ENCODE results near the gene NAT14.

NAT14 gene

DNA sequence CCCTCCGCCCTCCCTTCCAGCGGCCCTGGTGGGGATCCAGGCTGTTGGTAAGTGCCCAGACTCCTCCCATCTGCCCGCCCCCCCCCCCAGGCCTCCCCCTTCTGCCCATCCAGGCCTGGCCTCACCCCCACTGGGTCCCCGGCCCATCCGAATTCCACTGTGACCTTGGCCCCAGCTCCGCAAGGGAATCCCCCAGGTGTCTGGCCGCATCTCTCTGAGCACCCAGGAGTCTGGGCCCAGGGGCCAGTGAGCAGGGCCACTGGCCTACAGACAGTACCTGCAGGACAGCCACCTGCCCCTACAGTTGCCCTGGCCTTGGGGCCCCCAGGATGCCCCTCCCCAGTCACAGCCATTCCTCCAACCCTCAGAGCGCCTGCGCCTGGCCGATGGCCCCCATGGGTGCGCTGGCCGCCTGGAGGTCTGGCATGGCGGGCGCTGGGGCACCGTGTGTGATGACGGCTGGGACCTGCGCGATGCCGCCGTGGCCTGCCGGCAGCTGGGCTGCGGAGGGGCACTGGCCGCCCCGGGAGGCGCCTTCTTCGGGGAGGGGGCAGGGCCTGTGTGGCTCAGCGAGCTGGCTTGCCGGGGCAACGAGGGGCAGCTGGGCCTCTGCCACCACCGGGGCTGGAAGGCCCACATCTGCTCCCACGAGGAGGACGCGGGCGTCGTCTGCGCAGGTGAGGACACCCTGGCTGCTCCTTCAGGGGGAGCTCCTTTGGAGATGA lies 4.2 kb downstream of the NAT14 start:
- Histone ChIP-seq H3K9me3 (ENCODE audit: control insufficient read depth, low read length) (no peaks in the 10 kb centered on the region), H3K36me3 (ENCODE audit: control insufficient read depth, insufficient read depth, low read length) (no peaks in the 10 kb centered on the region), H3K4me1 (ENCODE audit: control insufficient read depth, insufficient read depth, low read length, poor library complexity, severe bottlenecking) (peaks cover 40% of the 10 kb centered on the region), H3K4me3 (ENCODE audit: extremely low read depth, insufficient read depth, low read length, poor library complexity, severe bottlenecking) (no peak overlapping the region), H3K27ac (ENCODE audit: low read depth, low read length, severe bottlenecking) (no peak overlapping the region)
- 67 to 75% methylated on average over 19 to 30 of the region's 36 CpGs for WGBS, 2 experiments (ENCODE audit: insufficient coverage in 2 of 2)

DNA sequence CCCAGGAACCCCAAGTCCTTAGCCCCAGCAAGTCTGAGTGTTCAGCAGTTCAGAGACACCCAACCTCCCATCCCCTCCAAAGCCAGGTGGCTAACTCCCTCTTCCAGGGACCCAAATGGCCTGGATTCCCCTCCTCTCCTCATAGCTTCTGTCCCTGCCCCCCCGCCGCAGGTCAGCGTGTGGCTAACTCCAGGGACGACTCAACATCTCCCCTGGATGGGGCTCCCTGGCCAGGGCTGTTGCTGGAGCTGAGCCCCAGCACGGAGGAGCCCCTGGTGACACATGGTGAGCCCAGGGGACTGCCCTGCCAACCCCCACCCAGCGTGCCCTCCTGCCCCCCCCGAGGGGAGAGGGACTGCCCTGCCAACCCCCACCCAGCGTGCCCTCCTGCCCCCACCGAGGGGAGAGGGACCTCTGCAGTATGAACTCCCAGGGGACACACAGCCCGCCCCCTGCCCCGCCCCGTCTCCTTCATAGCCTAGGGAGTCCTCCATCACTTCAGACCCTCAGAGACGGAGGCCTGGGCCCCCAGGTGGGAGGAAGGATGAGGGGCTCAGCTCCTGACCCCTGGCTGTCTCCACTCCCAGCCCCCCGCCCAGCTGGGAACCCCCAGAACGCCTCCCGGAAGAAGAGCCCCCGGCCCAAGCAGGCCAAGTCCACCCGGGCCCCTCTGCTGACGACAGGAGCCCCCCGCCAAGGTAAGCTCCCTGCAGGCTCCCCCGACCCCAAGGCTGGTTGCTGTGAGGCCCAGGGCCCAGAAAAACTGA lies 4.9 kb downstream of the NAT14 start:
- Histone ChIP-seq H3K9me3 (ENCODE audit: control insufficient read depth, low read length) (no peaks in the 10 kb centered on the region), H3K4me1 (ENCODE audit: control insufficient read depth, insufficient read depth, low read length, poor library complexity, severe bottlenecking) (peaks cover 36% of the 10 kb centered on the region)
- 73 to 77% methylated on average over 12 to 13 of the region's 21 CpGs for WGBS, 2 experiments (ENCODE audit: insufficient coverage in 2 of 2)

DNA sequence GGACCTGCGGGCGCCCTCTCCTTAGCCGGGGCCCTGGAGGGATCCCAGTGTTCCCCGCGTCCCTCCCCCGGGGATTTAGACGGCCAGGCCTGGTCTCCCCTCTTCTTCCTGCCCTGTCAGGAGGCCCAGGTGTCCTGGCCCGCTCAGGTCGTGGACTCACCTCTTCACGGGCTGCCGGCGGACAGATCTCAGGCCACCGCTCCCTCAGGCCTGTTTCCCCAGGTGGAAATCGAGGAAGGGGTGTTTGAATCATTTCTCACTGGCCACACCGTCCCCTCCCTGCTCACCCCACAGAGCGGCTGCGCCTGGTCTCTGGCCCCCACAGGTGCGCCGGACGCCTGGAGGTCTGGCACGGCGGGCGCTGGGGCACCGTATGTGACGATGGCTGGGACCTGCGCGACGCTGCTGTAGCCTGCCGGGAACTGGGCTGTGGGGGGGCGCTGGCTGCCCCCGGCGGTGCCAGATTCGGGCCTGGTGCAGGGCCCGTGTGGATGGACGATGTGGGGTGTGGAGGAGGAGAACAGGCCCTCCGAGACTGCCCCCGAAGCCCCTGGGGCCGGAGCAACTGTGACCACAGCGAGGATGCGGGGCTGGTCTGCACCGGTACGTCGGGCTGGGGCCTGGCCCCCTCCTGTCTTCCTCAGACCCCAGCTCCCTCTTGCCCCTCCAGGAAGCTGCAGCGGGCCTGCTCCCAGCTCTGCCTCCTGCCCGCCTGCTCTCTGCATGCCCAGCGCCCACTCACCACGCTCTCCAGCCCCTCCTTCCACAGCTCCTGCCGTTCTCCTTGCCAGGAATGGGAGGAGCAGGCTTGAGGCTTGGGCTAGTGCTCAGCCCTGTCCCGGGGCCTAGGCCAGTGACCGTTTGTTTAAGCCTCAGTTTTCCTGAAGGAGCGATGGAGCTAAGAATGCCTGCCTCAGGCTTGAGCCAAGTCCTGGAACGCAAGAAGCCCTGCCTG lies 5.8 kb downstream of the NAT14 start:
- Histone ChIP-seq H3K9me3 (ENCODE audit: control insufficient read depth, low read length) (no peaks in the 10 kb centered on the region), H3K36me3 (ENCODE audit: control insufficient read depth, insufficient read depth, low read length) (no peaks in the 10 kb centered on the region), H3K4me3 (ENCODE audit: extremely low read depth, insufficient read depth, low read length, poor library complexity, severe bottlenecking) (no peak overlapping the region), H3K4me1 (ENCODE audit: control insufficient read depth, insufficient read depth, low read length, poor library complexity, severe bottlenecking) (peaks cover 33% of the 10 kb centered on the region), H3K27ac (ENCODE audit: low read depth, low read length, severe bottlenecking) (no peak overlapping the region)
- 85 to 91% methylated on average over 33 to 47 of the region's 52 CpGs for WGBS, 2 experiments (ENCODE audit: insufficient coverage in 2 of 2)

More for the DNA sequence above, 4.9 kb downstream of the NAT14 start:
- H3K4me3 ChIP-seq (ENCODE audit: extremely low read depth, insufficient read depth, low read length, poor library complexity, severe bottlenecking) = no peak overlapping the region
- no peaks in the 10 kb centered on the region for H3K36me3 ChIP-seq (ENCODE audit: control insufficient read depth, insufficient read depth, low read length)
- no peak overlapping the region for H3K27ac ChIP-seq (ENCODE audit: low read depth, low read length, severe bottlenecking)

DNA sequence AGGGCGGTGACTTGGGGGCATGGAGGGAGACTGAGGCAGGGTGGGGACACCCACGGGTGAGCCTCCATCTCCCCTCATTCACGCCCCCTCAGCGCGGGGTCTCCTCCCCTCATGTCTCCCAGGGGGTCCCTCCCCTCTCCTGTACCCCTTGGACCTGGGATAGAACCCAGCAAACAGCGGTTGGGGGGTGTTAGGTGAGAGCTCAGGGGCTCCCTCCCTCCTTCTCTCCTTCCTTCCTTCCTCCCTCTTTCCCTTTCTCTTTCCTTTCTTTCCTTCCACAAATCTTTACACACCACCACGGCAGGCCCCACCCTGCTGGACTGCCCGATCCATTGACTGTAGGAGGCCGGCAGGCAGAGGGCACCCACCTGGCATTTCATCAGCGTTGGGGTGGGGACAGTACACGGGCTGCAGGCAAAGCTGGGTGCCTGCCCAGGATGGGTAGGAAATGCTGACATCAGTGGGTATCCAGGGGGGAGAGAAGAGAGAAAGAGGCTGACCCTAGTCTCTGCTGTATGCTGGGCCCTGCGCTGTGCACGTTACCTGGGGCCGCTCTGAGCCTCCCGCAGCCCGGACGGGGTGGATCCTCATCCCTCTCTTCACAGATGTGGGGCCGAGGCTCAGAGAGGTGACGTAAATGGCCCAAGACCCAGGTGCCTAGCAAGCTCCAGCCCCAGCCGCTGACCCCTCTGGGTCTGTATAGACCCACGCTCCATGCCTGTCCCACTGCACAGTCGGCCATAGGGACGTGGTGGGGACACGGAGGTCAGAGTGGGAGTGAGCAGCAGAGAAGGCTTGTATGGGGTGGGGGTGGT lies 6.8 kb downstream of the NAT14 start:
- WGBS, 2 experiments (ENCODE audit: insufficient coverage in 2 of 2) = 94 to 96% methylated on average over 14 to 15 of the region's 24 CpGs
- H3K4me1 ChIP-seq (ENCODE audit: control insufficient read depth, insufficient read depth, low read length, poor library complexity, severe bottlenecking) = peaks cover 23% of the 10 kb centered on the region

DNA sequence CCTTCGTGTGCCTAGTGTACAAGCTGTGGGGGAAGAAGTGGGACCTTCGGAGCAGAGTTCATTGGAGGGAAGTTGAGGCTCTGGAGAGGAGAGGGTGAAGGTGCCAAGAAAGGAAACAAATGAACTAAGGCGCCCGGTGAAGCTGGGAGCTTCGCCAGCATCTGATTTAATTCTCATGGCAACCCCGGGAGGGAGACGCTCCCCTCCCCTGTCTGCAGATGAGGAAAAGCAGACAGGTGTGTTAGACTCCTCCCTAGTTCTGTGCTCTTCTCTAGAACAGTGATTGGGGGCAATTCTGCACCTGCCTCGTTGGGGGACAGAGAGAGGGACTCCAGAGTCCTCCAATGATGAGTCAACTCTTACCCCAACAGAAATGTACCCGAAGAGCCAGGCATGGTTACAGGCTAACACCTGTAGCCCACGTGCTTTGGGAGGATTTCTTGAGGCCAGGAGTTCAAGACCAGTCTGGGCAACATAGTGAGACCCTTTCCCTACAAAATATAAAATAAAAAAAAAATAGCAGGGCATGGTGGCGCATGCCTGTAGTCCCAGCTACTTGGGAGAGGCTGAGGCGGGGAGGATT lies 7.5 kb downstream of the NAT14 start:
- 82 to 83% methylated on average over 9 to 10 of the region's 12 CpGs for WGBS, 2 experiments (ENCODE audit: insufficient coverage in 2 of 2)
- Histone ChIP-seq H3K4me1 (ENCODE audit: control insufficient read depth, insufficient read depth, low read length, poor library complexity, severe bottlenecking) (peaks cover 18% of the 10 kb centered on the region), H3K9me3 (ENCODE audit: control insufficient read depth, low read length) (no peaks in the 10 kb centered on the region), H3K36me3 (ENCODE audit: control insufficient read depth, insufficient read depth, low read length) (no peaks in the 10 kb centered on the region), H3K4me3 (ENCODE audit: extremely low read depth, insufficient read depth, low read length, poor library complexity, severe bottlenecking) (no peak overlapping the region), H3K27ac (ENCODE audit: low read depth, low read length, severe bottlenecking) (no peak overlapping the region)

More for the DNA sequence above, 6.8 kb downstream of the NAT14 start:
- Histone ChIP-seq H3K4me3 (ENCODE audit: extremely low read depth, insufficient read depth, low read length, poor library complexity, severe bottlenecking) (no peak overlapping the region), H3K9me3 (ENCODE audit: control insufficient read depth, low read length) (no peaks in the 10 kb centered on the region), H3K27ac (ENCODE audit: low read depth, low read length, severe bottlenecking) (no peak overlapping the region), H3K36me3 (ENCODE audit: control insufficient read depth, insufficient read depth, low read length) (no peaks in the 10 kb centered on the region)

DNA sequence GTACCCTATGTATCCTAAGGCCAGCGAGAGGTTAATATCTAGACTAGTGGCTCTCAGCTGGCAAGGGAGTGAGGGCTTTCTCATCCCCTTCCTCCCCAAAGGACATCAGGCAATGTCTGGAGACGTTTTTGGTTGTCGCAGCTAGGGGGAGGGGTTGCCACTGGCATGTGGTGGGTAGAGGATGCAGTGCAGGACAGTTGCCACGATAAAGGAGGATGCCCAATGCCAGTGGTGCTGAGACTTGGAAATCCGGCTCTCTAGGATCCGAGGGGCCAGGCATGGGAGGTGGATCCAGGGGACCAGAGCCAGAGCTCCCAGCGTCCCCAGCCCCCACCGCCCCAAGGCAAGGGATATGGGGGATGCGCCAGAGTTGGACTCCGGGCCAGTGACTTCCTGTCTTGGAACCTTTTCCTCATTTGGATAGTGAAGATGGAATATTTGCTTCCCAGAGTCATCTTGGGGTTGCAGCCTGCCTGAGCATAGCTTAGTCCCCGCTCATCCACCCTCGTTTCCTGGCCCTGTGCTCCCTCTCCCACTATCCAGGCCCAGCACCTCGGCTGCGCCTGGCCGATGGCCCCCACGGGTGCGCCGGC lies 8.2 kb downstream of the NAT14 start:
- H3K9me3 ChIP-seq (ENCODE audit: control insufficient read depth, low read length) = no peaks in the 10 kb centered on the region
- H3K4me3 ChIP-seq (ENCODE audit: extremely low read depth, insufficient read depth, low read length, poor library complexity, severe bottlenecking) = no peak overlapping the region
- WGBS, 2 experiments (ENCODE audit: insufficient coverage in 2 of 2) = 89 to 90% methylated on average over 17 of the region's 18 CpGs
- H3K4me1 ChIP-seq (ENCODE audit: control insufficient read depth, insufficient read depth, low read length, poor library complexity, severe bottlenecking) = peaks cover 12% of the 10 kb centered on the region
- no peak overlapping the region for H3K27ac ChIP-seq (ENCODE audit: low read depth, low read length, severe bottlenecking)
- H3K36me3 ChIP-seq (ENCODE audit: control insufficient read depth, insufficient read depth, low read length) = no peaks in the 10 kb centered on the region

DNA sequence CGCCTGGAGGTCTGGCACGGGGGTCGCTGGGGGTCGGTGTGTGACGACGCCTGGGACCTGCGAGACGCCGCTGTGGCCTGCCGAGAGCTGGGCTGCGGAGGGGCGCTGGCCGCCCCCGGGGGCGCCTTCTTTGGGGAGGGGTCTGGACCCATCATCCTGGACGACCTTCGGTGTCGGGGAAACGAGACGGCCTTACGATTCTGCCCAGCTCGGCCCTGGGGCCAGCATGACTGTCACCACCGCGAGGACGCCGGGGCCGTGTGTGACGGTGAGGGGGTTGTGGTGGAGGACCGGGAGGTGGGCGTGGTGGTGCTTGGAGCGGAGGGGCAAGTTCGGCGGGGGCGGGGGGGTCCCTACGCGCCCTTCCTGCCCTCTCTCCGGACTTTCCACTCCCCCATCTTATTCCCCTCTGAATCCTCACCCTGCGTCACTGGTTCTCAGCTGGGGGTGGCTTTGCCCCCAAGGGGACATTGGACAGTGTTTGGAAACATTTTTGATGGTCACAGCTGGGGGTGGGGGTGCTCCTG lies 8.7 kb downstream of the NAT14 start:
- no peak overlapping the region for H3K4me3 ChIP-seq (ENCODE audit: extremely low read depth, insufficient read depth, low read length, poor library complexity, severe bottlenecking)

DNA sequence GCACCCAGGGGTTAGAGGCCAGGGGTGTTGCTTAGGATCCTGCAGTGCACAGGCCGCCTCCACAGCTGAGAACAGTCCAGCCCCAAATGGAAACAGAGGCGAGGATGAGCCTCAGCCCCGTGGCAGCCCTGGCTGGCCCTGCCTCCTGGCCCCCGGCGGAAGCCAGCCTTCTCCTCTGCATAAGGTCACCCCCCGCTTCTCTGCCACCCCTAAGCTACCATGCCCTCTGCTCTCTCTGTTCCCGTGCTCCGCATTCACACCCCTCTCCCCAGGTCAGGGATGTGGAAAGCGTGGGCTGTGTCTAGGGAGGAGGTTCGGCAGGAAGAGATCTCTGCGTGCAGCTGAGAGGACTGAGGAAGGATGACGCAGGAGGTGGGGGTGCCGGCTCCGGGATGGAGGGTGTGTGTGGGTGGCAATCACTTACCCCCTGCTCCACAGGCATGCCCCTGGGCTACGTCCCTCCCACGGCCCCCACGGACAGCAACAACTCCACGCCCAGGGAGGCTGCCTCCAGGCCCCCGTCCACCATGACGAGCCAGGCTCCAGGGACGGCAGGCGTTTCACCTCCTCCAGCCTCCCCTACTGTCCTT lies 9.3 kb downstream of the NAT14 start:
- H3K9me3 ChIP-seq (ENCODE audit: control insufficient read depth, low read length) = no peaks in the 10 kb centered on the region
- WGBS, 2 experiments (ENCODE audit: insufficient coverage in 2 of 2) = 80 to 85% methylated on average over 9 to 14 of the region's 22 CpGs
- no peaks in the 10 kb centered on the region for H3K36me3 ChIP-seq (ENCODE audit: control insufficient read depth, insufficient read depth, low read length)
- H3K4me3 ChIP-seq (ENCODE audit: extremely low read depth, insufficient read depth, low read length, poor library complexity, severe bottlenecking) = no peak overlapping the region
- no peak overlapping the region for H3K27ac ChIP-seq (ENCODE audit: low read depth, low read length, severe bottlenecking)
- peaks cover 3% of the 10 kb centered on the region for H3K4me1 ChIP-seq (ENCODE audit: control insufficient read depth, insufficient read depth, low read length, poor library complexity, severe bottlenecking)

More for the DNA sequence above, 8.7 kb downstream of the NAT14 start:
- H3K4me1 ChIP-seq (ENCODE audit: control insufficient read depth, insufficient read depth, low read length, poor library complexity, severe bottlenecking) = peaks cover 7% of the 10 kb centered on the region
- 86 to 90% methylated on average over 16 to 27 of the region's 38 CpGs for WGBS, 2 experiments (ENCODE audit: insufficient coverage in 2 of 2)
- H3K27ac ChIP-seq (ENCODE audit: low read depth, low read length, severe bottlenecking) = no peak overlapping the region
- H3K36me3 ChIP-seq (ENCODE audit: control insufficient read depth, insufficient read depth, low read length) = no peaks in the 10 kb centered on the region
- H3K9me3 ChIP-seq (ENCODE audit: control insufficient read depth, low read length) = no peaks in the 10 kb centered on the region

DNA sequence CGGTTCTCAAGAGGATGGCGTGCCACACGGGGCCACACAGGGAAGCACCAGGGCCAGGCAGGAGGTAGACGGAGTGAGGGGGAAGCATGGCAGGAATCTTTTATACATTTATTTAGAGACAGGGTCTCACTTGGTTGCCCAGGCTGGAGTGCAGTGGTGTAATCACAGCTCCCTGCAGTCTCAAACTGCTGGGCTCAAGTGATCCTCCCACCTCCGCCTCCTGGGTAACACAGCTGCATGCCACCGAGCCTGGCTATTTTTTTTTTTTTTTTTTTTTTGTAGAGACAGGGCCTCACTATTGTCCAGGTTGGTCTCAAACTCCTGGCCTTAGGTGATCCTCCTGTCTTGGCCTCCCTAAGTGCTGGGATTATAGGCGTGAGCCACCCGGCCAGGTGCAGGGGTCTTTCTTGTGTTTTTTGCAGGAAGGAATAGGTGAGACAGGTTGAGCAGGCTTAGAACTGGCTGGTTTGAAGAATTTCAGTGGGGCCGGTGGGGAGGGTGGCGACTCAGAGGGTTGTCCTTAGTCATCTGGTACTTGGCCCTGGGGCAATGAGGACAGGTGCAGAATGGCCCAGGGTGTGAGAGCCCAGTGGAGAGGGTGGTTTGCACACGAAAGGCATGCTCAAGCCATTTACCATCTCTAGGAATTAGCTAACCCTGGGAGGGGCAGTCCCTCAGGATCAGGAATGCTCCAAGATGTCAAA lies 10.8 kb downstream of the NAT14 start:
- 77 to 81% methylated on average over 8 to 9 of the region's 11 CpGs for WGBS, 2 experiments (ENCODE audit: insufficient coverage in 2 of 2)

More for the DNA sequence above, 10.8 kb downstream of the NAT14 start:
- no peak overlapping the region for H3K27ac ChIP-seq (ENCODE audit: low read depth, low read length, severe bottlenecking)
- H3K9me3 ChIP-seq (ENCODE audit: control insufficient read depth, low read length) = no peaks in the 10 kb centered on the region
- peaks cover 5% of the 10 kb centered on the region for H3K36me3 ChIP-seq (ENCODE audit: control insufficient read depth, insufficient read depth, low read length)
- H3K4me1 ChIP-seq (ENCODE audit: control insufficient read depth, insufficient read depth, low read length, poor library complexity, severe bottlenecking) = no peaks in the 10 kb centered on the region
- no peak overlapping the region for H3K4me3 ChIP-seq (ENCODE audit: extremely low read depth, insufficient read depth, low read length, poor library complexity, severe bottlenecking)

Data from mesodermal cell (in vitro differentiated cells).